ENCODE measurements around the gene PROM1. TPM values are rescaled to one million over a fixed set of nuclear protein-coding genes. Genes with fewer than 3 reads are reported as not detected.

PROM1 gene
- total and polyA plus RNA-seq, 2 of the 4 experiments (the other 2 are of a cell fraction) = not detected

DNA sequence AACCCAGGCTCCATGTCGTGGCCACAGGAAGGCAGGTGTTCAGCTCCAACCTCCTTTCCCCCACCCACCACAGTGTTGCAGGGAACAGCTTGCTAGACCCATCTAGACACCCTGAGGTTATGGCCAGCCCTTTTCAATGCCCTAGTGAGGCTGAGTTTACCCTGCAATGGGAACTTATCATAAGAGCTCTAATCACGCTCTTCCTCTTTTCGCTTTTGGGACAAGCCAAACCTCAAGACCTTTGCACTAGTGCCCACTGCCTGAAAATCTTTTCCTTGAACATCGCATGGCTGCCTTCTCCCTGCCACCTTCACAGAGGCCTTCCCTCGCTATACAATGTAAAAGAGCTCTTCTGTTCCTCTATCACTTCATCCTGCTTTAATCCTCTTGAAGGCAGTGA is 118.5 kb downstream of the PROM1 start:
- no peak overlapping the region for H2AK9ac ChIP-seq (replicated peaks; ENCODE audit: low read depth, low read length, poor library complexity)
- no peak overlapping the region for H2BK120ac ChIP-seq (ENCODE audit: low read depth, low read length)
- no peak overlapping the region for H2BK5ac ChIP-seq (ENCODE audit: low read depth, low read length, poor library complexity, severe bottlenecking)
- no peak overlapping the region for H3K23ac ChIP-seq (ENCODE audit: low read depth, low read length)
- H2AFZ ChIP-seq (replicated peaks; ENCODE audit: low read length, poor library complexity) = no peak overlapping the region
- no peak overlapping the region for H3K27ac ChIP-seq (ENCODE audit: insufficient read depth, low read length)
- TF ChIP-seq MAZ (IDR thresholded peaks at IDR 0.05; ENCODE audit: borderline replicate concordance, low read depth, low read length) (no peak), MXI1 (IDR thresholded peaks at IDR 0.05; ENCODE audit: borderline replicate concordance, low read depth, low read length) (no peak)
- H4K8ac ChIP-seq (ENCODE audit: low read depth in 2 of 2, low read length in 2 of 2) = no peak overlapping the region
- H4K5ac ChIP-seq (ENCODE audit: low read depth, low read length) = no peak overlapping the region
- H2AK5ac ChIP-seq (ENCODE audit: low read depth, low read length) = no peak overlapping the region
- DNase-seq = no peak
- dilution Hi-C loops (cut with HindIII; ENCODE audit: low sequenced_read_pairs, unreplicated experiment) = no loop called here
- no peak overlapping the region for H2BK15ac ChIP-seq (ENCODE audit: low read depth, low read length)
- H3K36me3 ChIP-seq (ENCODE audit: control insufficient read depth, insufficient read depth, low read length) = no peaks in the 10 kb centered on the region
- no peak overlapping the region for H3K4me2 ChIP-seq (ENCODE audit: low read depth, low read length)
- in situ Hi-C loops (cut with MboI; ENCODE audit: low sequenced_read_pairs) = no loop called here
- 85% methylated on average over 3 of the region's 5 CpGs; no CpG with 5 or more reads in 1 of the 2 experiments for WGBS, 2 experiments (ENCODE audit: extremely low coverage in 2 of 2, insufficient read length in 1 of 2)
- no TSS peak for BruUV-seq (replicated peaks)
- POLR2A ChIA-PET (ENCODE audit: unreplicated experiment) = no interaction called here
- H4K91ac ChIP-seq (ENCODE audit: insufficient read depth, low read depth, low read length) = no peak overlapping the region
- H3K4ac ChIP-seq (ENCODE audit: low read depth, low read length) = no peak overlapping the region
- no peaks in the 10 kb centered on the region for H3K4me1 ChIP-seq (ENCODE audit: control insufficient read depth, insufficient read depth, low read length)
- H3K27me3 ChIP-seq (ENCODE audit: control insufficient read depth, insufficient read depth, low read length) = peaks cover 32% of the 10 kb centered on the region
- no peak overlapping the region for H3K9ac ChIP-seq (ENCODE audit: low read depth, low read length)
- intact Hi-C loops (cut with micrococcal nuclease) = no loop called here
- no peak overlapping the region for H2BK20ac ChIP-seq (ENCODE audit: low read depth, low read length)
- no peaks in the 10 kb centered on the region for H3K79me1 ChIP-seq (ENCODE audit: low read depth in 1 of 2, low read length in 2 of 2)
- 0 out of 2 replicates have a peak, but pooled peaks cover 1% of the 10 kb centered on the region for H3K9me3 ChIP-seq (ENCODE audit: control insufficient read depth, insufficient read depth, low read length)
- H3K14ac ChIP-seq (replicated peaks; ENCODE audit: low read depth, low read length) = no peak overlapping the region
- ATAC-seq (ENCODE audit: low read depth) = no peak
- H4K20me1 ChIP-seq (ENCODE audit: insufficient read depth, low read length) = no peaks in the 10 kb centered on the region
- no peak overlapping the region for H3K4me3 ChIP-seq (ENCODE audit: insufficient read depth, low read depth, low read length)
- no peak overlapping the region for H3K56ac ChIP-seq (ENCODE audit: extremely low read depth, insufficient read depth, low read length)
- CTCF ChIA-PET = no interaction called here
- no peak overlapping the region for H3K18ac ChIP-seq (ENCODE audit: low read depth, low read length)
- no peaks in the 10 kb centered on the region for H3K9me1 ChIP-seq (ENCODE audit: insufficient read depth, low read length)
